HepG2 (cell line): ENCODE data around the gene S100A4. TPM values are rescaled to one million over a fixed set of nuclear protein-coding genes. Genes with fewer than 3 reads are reported as not detected.

Experiments used
- ATAC-seq: fragments of 200-7000 bp; cut with Tn5 transposase; 3 replicates; pipeline ENCODE4 v1.9.1; 2020; ENCODE audit warnings: mild to moderate bottlenecking, moderate library complexity
- BruUV-seq: library from RNA; stranded (reverse); fragments of 400-500 nt; replicated peaks from 2 replicates; lab custom pipeline; 2021; lab: Mats Ljungman, UMichigan
- CTCF ChIA-PET: fragments of 300-600 bp; formaldehyde crosslinking; extraction: SDS; loops from one replicate; lab custom pipeline; 2021; ENCODE audit warnings: low total read pairs, inconsistent platforms, low intra/inter-chr PET ratio; lab: Yijun Ruan, JAX
- POLR2A ChIA-PET: fragments of 350-600 bp; sonication (Branson Sonifier 250); formaldehyde crosslinking; loops from one replicate; lab custom pipeline; 2020; ENCODE audit warnings: antibody characterized with exemption, inconsistent platforms; lab: Yijun Ruan, JAX
- DNase-seq: peaks from one replicate; pipeline ENCODE4 v3.0.0-alpha.2; 2015; ENCODE audit warnings: low spot score
- FAIRE-seq: peaks from 3 replicates; lab custom pipeline; 2011; peaks lifted over from hg19 to GRCh38; lab: Jason Lieb, UNC
- H2AFZ ChIP-seq: one replicate; pipeline ENCODE4 v1.6.1; 2011; ENCODE audit warnings: low read length, inconsistent platforms
- H3K27ac ChIP-seq: fragments of 300-600 bp; 3 replicates; pipeline ENCODE4 v1.8.0; 2011; ENCODE audit warnings: mixed run types, mild to moderate bottlenecking, mixed read lengths, low read length, inconsistent platforms; ENCODE audit not compliant: insufficient read depth; ENCODE audit errors: extremely low read length
- H3K27me3 ChIP-seq, 2 experiments: fragments of 200-600 bp in 1 of 2; 2 replicates in 1 of 2; 3 replicates in 1 of 2; pipeline versions ENCODE4 v1.6.0 to v1.8.0; 2011; ENCODE audit warnings: low read length in 2 of 2, mild to moderate bottlenecking in 2 of 2, moderate library complexity in 2 of 2, inconsistent platforms in 1 of 2; ENCODE audit not compliant: insufficient read depth in 2 of 2, control insufficient read depth in 1 of 2
- H3K36me3 ChIP-seq, 2 experiments: fragments of 200-600 bp in 1 of 2; replicated peaks in 1 of 2; 2 replicates in 1 of 2; 3 replicates in 1 of 2; pipeline versions ENCODE4 v1.5.1 to v1.8.0; 2011; ENCODE audit warnings: low read length in 2 of 2, inconsistent platforms in 1 of 2; ENCODE audit not compliant: insufficient read depth in 2 of 2, control insufficient read depth in 1 of 2
- H3K4me1 ChIP-seq: 2 replicates; pipeline ENCODE4 v1.5.1; 2012; ENCODE audit warnings: low read length, inconsistent platforms; ENCODE audit not compliant: insufficient read depth
- H3K4me2 ChIP-seq: 2 replicates; pipeline ENCODE4 v1.6.0; 2011; ENCODE audit warnings: low read depth, low read length, inconsistent platforms
- H3K4me3 ChIP-seq, 3 experiments: fragments of 200-600 bp in 1 of 3; sonication (generic), shearing (Covaris generic) in 1 of 3; replicated peaks in 1 of 3; 2 replicates each; pipeline ENCODE4 v1.5.1; 2011 to 2016; ENCODE audit warnings: low read length in 3 of 3, inconsistent platforms in 2 of 3, low read depth in 2 of 3, mild to moderate bottlenecking in 2 of 3, control low read depth in 1 of 3, mixed read lengths in 1 of 3; ENCODE audit not compliant: insufficient read depth in 1 of 3
- H3K79me2 ChIP-seq: one replicate; pipeline ENCODE4 v1.6.1; 2011; ENCODE audit warnings: low read length, inconsistent platforms; ENCODE audit not compliant: insufficient read depth
- H3K9ac ChIP-seq: 2 replicates; pipeline ENCODE4 v1.6.0; 2011; ENCODE audit warnings: mild to moderate bottlenecking, low read depth, low read length, inconsistent platforms; ENCODE audit not compliant: insufficient read depth
- H3K9me3 ChIP-seq: 2 replicates; pipeline ENCODE4 v1.5.1; 2012; ENCODE audit warnings: mild to moderate bottlenecking, low read length
- H4K20me1 ChIP-seq: 2 replicates; pipeline ENCODE4 v1.6.0; 2011; ENCODE audit warnings: inconsistent platforms, mild to moderate bottlenecking, low read length, moderate library complexity; ENCODE audit not compliant: insufficient read depth
- CEBPZ ChIP-seq: IDR thresholded peaks from 2 replicates; pipeline ENCODE4 v1.6.1; 2012; ENCODE audit warnings: low read length, improper control_type of control experiment
- CREB1 ChIP-seq, 2 experiments: fragments of 450-650 bp in 1 of 2; IDR thresholded peaks; 2 replicates each; pipeline ENCODE4 v1.6.1; 2016 to 2017; ENCODE audit warnings: control low read depth in 1 of 2, mild to moderate bottlenecking in 1 of 2, missing compliant biosample characterization in 1 of 2, missing genetic modification characterization in 1 of 2
- IKZF4 ChIP-seq: sonication (generic); formaldehyde crosslinking; IDR thresholded peaks from 2 replicates; pipeline ENCODE4 v1.5.1; 2020; ENCODE audit warnings: borderline replicate concordance, mild to moderate bottlenecking, low read depth, missing genetic modification reagents; ENCODE audit errors: not compliant biosample characterization
- MIXL1 ChIP-seq: IDR thresholded peaks from 2 replicates; pipeline ENCODE4 v1.6.1; 2016
- NFE2L2 ChIP-seq: fragments of 150-350 bp; IDR thresholded peaks from 2 replicates; pipeline ENCODE4 v1.6.1; 2014; ENCODE audit warnings: low read length
- RELA ChIP-seq: sonication (generic); formaldehyde crosslinking; IDR thresholded peaks from 2 replicates; pipeline ENCODE4 v1.4.0; 2020; ENCODE audit warnings: missing genetic modification reagents
- RORA ChIP-seq: sonication (generic); formaldehyde crosslinking; IDR thresholded peaks from 2 replicates; pipeline ENCODE4 v1.5.0; 2020; ENCODE audit warnings: mild to moderate bottlenecking, missing genetic modification reagents, moderate library complexity
- RXRB ChIP-seq: IDR thresholded peaks from 2 replicates; pipeline ENCODE4 v1.6.1; 2016; ENCODE audit warnings: borderline replicate concordance, missing genetic modification reagents, missing compliant biosample characterization
- SAFB2 ChIP-seq: sonication (generic); formaldehyde crosslinking; IDR thresholded peaks from 2 replicates; pipeline ENCODE4 v1.5.1; 2020; ENCODE audit warnings: missing genetic modification reagents, low read depth, mild to moderate bottlenecking, borderline replicate concordance
- SP2 ChIP-seq: sonication (generic); formaldehyde crosslinking; IDR thresholded peaks from 2 replicates; pipeline ENCODE4 v1.5.1; 2020; ENCODE audit warnings: mild to moderate bottlenecking, missing genetic modification reagents
- ZNF256 ChIP-seq: sonication (generic); formaldehyde crosslinking; conservative IDR thresholded peaks from 2 replicates; pipeline ENCODE4 v1.4.0; 2020; ENCODE audit warnings: missing genetic modification reagents
- ZNF274 ChIP-seq: sonication (generic); formaldehyde crosslinking; IDR thresholded peaks from 2 replicates; pipeline ENCODE4 v1.5.1; 2020; ENCODE audit warnings: mild to moderate bottlenecking, missing genetic modification reagents
- ZNF598 ChIP-seq: sonication (generic); formaldehyde crosslinking; IDR thresholded peaks from 2 replicates; pipeline ENCODE4 v1.5.1; 2020; ENCODE audit warnings: mild to moderate bottlenecking, missing genetic modification reagents, borderline replicate concordance
- ZNF781 ChIP-seq: sonication (generic); formaldehyde crosslinking; IDR thresholded peaks from 2 replicates; pipeline ENCODE4 v1.5.1; 2020; ENCODE audit warnings: borderline replicate concordance, mild to moderate bottlenecking, missing genetic modification reagents; ENCODE audit errors: not compliant biosample characterization
- WGBS: methylation state at CpG from one replicate; pipeline ENCODE4 v1.1.6; 2017; ENCODE audit warnings: low lambda C conversion rate; 5-methylcytosine and 5-hydroxymethylcytosine counted together
- in situ Hi-C: cut with HindIII; loops from 2 replicates; pipeline ENCODE4 v1.10.0; 2017; ENCODE audit warnings: low pct_unique_long_range_greater_than_20kb; ENCODE audit not compliant: extremely low pct_ligation_motif_present
- intact Hi-C: fragments of 100-400 bp; cut with micrococcal nuclease; formaldehyde crosslinking; loops from one replicate; pipeline ENCODE4 v1.10.0; 2022; ENCODE audit not compliant: unreplicated experiment
- polyA plus RNA-seq, 8 experiments: library from polyadenylated mRNA; depleted of rRNA in 3 of 8; stranded (reverse) in 7 of 8; unstranded in 1 of 8; fragments of >200 nt; fragmentation: Illumina TruSeq in 4 of 8; extraction: Trizol in 4 of 8; gene quantifications; 2 replicates each; pipeline versions ENCODE4 v1.2.1 to v1.2.3, GENCODE V29; 2011 to 2016; ENCODE audit warnings: low read depth in 4 of 8, missing spikeins in 1 of 8, mixed read lengths in 1 of 8; ENCODE audit not compliant: insufficient read depth in 1 of 8
- total RNA-seq, 5 experiments: library from RNA; depleted of rRNA; stranded (reverse); fragments of >200 nt; fragmentation: Illumina TruSeq; extraction: Trizol; gene quantifications; 2 replicates each; pipeline ENCODE4 v1.2.3, GENCODE V29; 2016; ENCODE audit warnings: low read depth in 1 of 5
- TF ChIP-seq, protein P1 (sequence below): sonication (generic); formaldehyde crosslinking; IDR thresholded peaks from 2 replicates; pipeline ENCODE4 v1.4.0; 2020; ENCODE audit warnings: missing genetic modification reagents
- TF ChIP-seq, protein P2 (sequence below): sonication (generic); formaldehyde crosslinking; IDR thresholded peaks from 2 replicates; pipeline ENCODE4 v1.4.0; 2020; ENCODE audit warnings: missing genetic modification reagents; ENCODE audit errors: not compliant biosample characterization

S100A4 gene
- total and polyA plus RNA-seq, 2 of the 13 experiments (the other 11 are each of a cell fraction or from before 2014, with no cell fraction given): 12.9 to 20.2 TPM

DNA sequence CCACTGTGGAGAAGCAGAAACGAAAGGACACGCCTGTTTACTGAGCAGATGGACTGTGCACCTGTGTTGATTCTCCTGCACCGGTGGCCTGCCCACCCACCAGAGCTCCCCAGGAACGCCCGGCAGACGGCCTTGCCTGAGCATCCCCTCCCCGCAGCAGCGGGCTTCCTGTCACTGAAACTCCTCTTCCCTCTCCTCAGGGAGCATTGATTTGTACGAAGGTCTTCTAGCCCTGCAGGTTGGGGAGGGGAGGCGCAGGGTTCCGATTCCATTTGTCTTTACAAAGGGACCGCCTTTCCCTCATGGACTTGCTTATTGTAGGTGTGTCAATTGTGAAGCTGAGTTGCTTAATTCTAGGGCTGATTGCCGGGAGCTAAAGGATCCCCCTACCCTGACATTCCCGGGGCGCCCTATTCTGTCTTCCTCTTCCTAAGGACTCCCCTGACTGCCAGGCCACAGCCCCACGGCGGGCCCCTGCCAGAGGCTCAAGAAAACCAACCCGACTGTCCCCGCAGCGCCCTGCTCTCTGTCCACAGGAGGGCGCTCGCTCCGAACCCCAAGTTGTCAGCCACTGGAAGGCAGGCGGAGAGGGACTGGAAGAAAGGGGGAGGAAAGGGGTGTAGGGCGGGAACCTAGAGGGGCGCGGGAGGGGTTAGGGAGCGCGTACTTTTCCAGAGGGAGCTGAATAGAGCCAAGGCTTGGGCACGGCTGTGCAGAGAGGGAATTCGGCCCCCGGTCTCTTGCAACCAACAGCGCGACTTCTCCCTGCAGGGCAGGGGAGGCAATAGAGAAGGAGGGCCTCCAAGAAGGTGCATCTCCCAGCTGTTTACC is 12.6 kb downstream of the S100A4 start:
- Histone ChIP-seq H3K27ac (peak overlapping the region; percentile 33), H3K9ac (peak overlapping the region; percentile 28), H2AFZ (no peak overlapping the region), H3K4me3 (peak overlapping the region; percentile 39 to 64 (median 41)), H4K20me1 (no peaks in the 10 kb centered on the region), H3K27me3 (no peaks in the 10 kb centered on the region; a peak in 1 of 5 replicates), H3K36me3 (no peaks in the 10 kb centered on the region), H3K79me2 (no peaks in the 10 kb centered on the region), H3K9me3 (no peaks in the 10 kb centered on the region), H3K4me1 (peaks cover 59% of the 10 kb centered on the region), H3K4me2 (peak overlapping the region; percentile 83)
- BruUV-seq: no TSS peak
- ATAC-seq (peak; percentile 84), DNase-seq (peak; percentile 72), FAIRE-seq (peak; percentile 83)
- in situ Hi-C loops: loop anchor here (5.0 kb wide), 1 partner anchor 34 kb away; the partner anchor contains the start of gene S100A2
- intact Hi-C loops: loop anchor here (1.0 kb wide), 1 partner anchor 35 kb away; no protein-coding TSS in a partner anchor
- CTCF ChIA-PET: interaction anchor here (1.3 to 2.8 kb wide), 4 partner anchors 22 to 94 kb away, joined by 5 to 42 read pairs (median 6); partner anchors contain the start of gene S100A13
- WGBS: 5% methylated on average over 28 of the region's 34 CpGs
- POLR2A ChIA-PET: interaction anchor here (1.4 to 6.6 kb wide), 5 partner anchors 11 to 101 kb away, joined by 3 to 49 read pairs (median 16); partner anchors contain the start of genes CHTOP, S100A16 and S100A2
- TF ChIP-seq MIXL1 (0 out of 2 replicates have a peak, but pooled peaks have one; percentile 32), RXRB (CRISPR knock-in tag) (peak; percentile 28; the same call in 1 of the 2 replicates), SP2 (no peak), SAFB2 (CRISPR knock-in tag) (no peak), IKZF4 (CRISPR knock-in tag) (no peak), NFE2L2 (no peak), CREB1 (IDR thresholded peaks at IDR 0.05) (no peak), CREB1 (CRISPR knock-in tag; IDR thresholded peaks at IDR 0.05) (no peak), CEBPZ (no peak), ZNF598 (CRISPR knock-in tag) (no peak), RORA (no peak), RELA (CRISPR knock-in tag) (no peak), ZNF256 (CRISPR knock-in tag) (no peak), ZNF274 (CRISPR knock-in tag) (no peak), ZNF781 (peak; percentile 44)
- TF ChIP-seq, protein P1, sequence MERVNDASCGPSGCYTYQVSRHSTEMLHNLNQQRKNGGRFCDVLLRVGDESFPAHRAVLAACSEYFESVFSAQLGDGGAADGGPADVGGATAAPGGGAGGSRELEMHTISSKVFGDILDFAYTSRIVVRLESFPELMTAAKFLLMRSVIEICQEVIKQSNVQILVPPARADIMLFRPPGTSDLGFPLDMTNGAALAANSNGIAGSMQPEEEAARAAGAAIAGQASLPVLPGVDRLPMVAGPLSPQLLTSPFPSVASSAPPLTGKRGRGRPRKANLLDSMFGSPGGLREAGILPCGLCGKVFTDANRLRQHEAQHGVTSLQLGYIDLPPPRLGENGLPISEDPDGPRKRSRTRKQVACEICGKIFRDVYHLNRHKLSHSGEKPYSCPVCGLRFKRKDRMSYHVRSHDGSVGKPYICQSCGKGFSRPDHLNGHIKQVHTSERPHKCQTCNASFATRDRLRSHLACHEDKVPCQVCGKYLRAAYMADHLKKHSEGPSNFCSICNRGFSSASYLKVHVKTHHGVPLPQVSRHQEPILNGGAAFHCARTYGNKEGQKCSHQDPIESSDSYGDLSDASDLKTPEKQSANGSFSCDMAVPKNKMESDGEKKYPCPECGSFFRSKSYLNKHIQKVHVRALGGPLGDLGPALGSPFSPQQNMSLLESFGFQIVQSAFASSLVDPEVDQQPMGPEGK (CRISPR knock-in tag): peak; percentile 81
- TF ChIP-seq, protein P2, sequence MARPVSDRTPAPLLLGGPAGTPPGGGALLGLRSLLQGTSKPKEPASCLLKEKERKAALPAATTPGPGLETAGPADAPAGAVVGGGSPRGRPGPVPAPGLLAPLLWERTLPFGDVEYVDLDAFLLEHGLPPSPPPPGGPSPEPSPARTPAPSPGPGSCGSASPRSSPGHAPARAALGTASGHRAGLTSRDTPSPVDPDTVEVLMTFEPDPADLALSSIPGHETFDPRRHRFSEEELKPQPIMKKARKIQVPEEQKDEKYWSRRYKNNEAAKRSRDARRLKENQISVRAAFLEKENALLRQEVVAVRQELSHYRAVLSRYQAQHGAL: no peak
